Kidney epithelial cell (primary cell): Measurements from ENCODE around the gene SLFN12L. TPM values are rescaled to one million over a fixed set of nuclear protein-coding genes. Genes with fewer than 3 reads are reported as not detected.

Experiments used
- DNase-seq: peaks from one replicate; pipeline ENCODE4 v3.0.0-alpha.2; 2010; ENCODE audit warnings: low read depth
- H3K27me3 ChIP-seq: 2 replicates; pipeline ENCODE4 v1.6.0; 2011; ENCODE audit warnings: low read length; ENCODE audit not compliant: control insufficient read depth, insufficient read depth
- H3K36me3 ChIP-seq: 2 replicates; pipeline ENCODE4 v1.5.1; 2011; ENCODE audit warnings: low read length; ENCODE audit not compliant: control insufficient read depth, insufficient read depth
- H3K4me3 ChIP-seq: 2 replicates; pipeline ENCODE4 v1.5.1; 2011; ENCODE audit warnings: low read depth, mild to moderate bottlenecking, control low read depth, low read length
- CTCF ChIP-seq: IDR thresholded peaks from 2 replicates; pipeline ENCODE4 v1.5.1; 2011; ENCODE audit warnings: mild to moderate bottlenecking, moderate library complexity, low read length, control low read depth, inconsistent platforms; ENCODE audit not compliant: insufficient read depth, poor library complexity, severe bottlenecking
- total RNA-seq: library from RNA; depleted of rRNA; stranded (reverse); fragments of >200 nt; gene quantifications from 2 replicates; pipeline ENCODE4 v1.2.3, GENCODE V29; 2015

Gene SLFN12L
- total RNA-seq, 1 donor from 2014 or later: not detected

DNA sequence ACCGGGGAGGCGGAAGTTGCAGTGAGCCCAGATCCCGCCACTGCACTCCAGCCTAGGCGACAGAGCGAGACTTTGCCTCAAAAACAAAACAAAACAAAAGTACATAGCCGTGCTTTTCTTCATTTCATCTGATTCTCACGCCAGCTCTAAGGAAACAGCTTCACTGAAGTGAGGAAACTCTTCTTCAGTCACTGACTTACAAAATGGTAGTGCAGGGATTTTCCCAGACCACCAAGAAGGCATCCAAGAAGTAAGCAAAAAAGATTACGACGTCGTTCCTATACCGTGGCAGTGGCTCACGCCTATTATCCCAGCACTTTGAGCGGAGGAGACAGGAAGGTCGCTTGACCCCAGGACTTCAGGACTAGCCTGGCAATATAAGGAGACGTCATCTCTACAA is 48.5 kb downstream of the SLFN12L start:
- peaks cover 70% of the 10 kb centered on the region for H3K27me3 ChIP-seq
- H3K36me3 ChIP-seq: no peaks in the 10 kb centered on the region
- no peak for TF ChIP-seq CTCF
- no peak for DNase-seq
- no peak overlapping the region for H3K4me3 ChIP-seq

- DNase-seq: peak; percentile 18
- no peaks in the 10 kb centered on the region for H3K36me3 ChIP-seq
- H3K27me3 ChIP-seq: peaks cover 65% of the 10 kb centered on the region
- no peak for TF ChIP-seq CTCF
- peak overlapping the region; percentile 26 for H3K4me3 ChIP-seq
Measured at GRCh38 chr17:35486920-35487732, 50.4 kb downstream of the SLFN12L start.

GRCh38 chr17:35479271-35479670 is 58.2 kb downstream of the SLFN12L start:
- TF ChIP-seq CTCF: no peak
- no peak for DNase-seq
- no peaks in the 10 kb centered on the region for H3K36me3 ChIP-seq
- H3K4me3 ChIP-seq: no peak overlapping the region
- peaks cover 7% of the 10 kb centered on the region for H3K27me3 ChIP-seq

GRCh38 chr17:35477248-35477647 is 60.2 kb downstream of the SLFN12L start:
- DNase-seq: no peak
- Histone ChIP-seq H3K27me3 (peaks cover under 1% of the 10 kb centered on the region), H3K36me3 (no peaks in the 10 kb centered on the region), H3K4me3 (no peak overlapping the region)
- no peak for TF ChIP-seq CTCF

- Histone ChIP-seq H3K4me3 (no peak overlapping the region), H3K27me3 (no peaks in the 10 kb centered on the region), H3K36me3 (no peaks in the 10 kb centered on the region)
- DNase-seq: no peak
- TF ChIP-seq CTCF: no peak
Measured at GRCh38 chr17:35476283-35476820, 61.1 kb downstream of the SLFN12L start.
